ENCODE results near the gene TTYH1. TPM values are rescaled to one million over a fixed set of nuclear protein-coding genes. Genes with fewer than 3 reads are reported as not detected.

The TTYH1 gene
- polyA plus RNA-seq, 1 donor: 7.8 TPM

- DNase-seq: no peak
Observed at GRCh38 chr19:54478677-54479266, 63.5 kb downstream of the TTYH1 start.

- DNase-seq: no peak
Observed at GRCh38 chr19:54480051-54480450, 64.8 kb downstream of the TTYH1 start.

GRCh38 chr19:54481326-54481930, 66.2 kb downstream of the TTYH1 start:
- no peak for DNase-seq

GRCh38 chr19:54482889-54483288, 67.6 kb downstream of the TTYH1 start:
- no peak for DNase-seq

GRCh38 chr19:54484451-54484850, 69.2 kb downstream of the TTYH1 start:
- DNase-seq: no peak

- no peak for DNase-seq
Observed at GRCh38 chr19:54485851-54486250, 70.6 kb downstream of the TTYH1 start.

Other genes starting within 250 kb of the TTYH1 start
- 32.3 TPM for gene TMC4, start 242.3 kb upstream of the TTYH1 start, polyA plus RNA-seq (ENCODE audit: insufficient read length)
- 58.7 TPM for gene MBOAT7, start 225.9 kb upstream of the TTYH1 start, polyA plus RNA-seq (ENCODE audit: insufficient read length)
- 39.8 TPM for gene TSEN34, start 224.2 kb upstream of the TTYH1 start, polyA plus RNA-seq (ENCODE audit: insufficient read length)
- 1,221 TPM for gene RPS9, start 214.6 kb upstream of the TTYH1 start, polyA plus RNA-seq (ENCODE audit: insufficient read length)
- gene LILRB3, start 192.5 kb upstream of the TTYH1 start, polyA plus RNA-seq (ENCODE audit: insufficient read length): 0.76 TPM
- gene LILRA6, start 172.7 kb upstream of the TTYH1 start, polyA plus RNA-seq (ENCODE audit: insufficient read length): 0.32 TPM
- gene LILRB5, start 158.2 kb upstream of the TTYH1 start, polyA plus RNA-seq (ENCODE audit: insufficient read length): 1.6 TPM
- 0.45 TPM for gene LILRB2, start 134.4 kb upstream of the TTYH1 start, polyA plus RNA-seq (ENCODE audit: insufficient read length)
- 0.45 TPM for gene LILRA5, start 102.3 kb upstream of the TTYH1 start, polyA plus RNA-seq (ENCODE audit: insufficient read length)
- not detected for gene LILRA4, start 76.3 kb upstream of the TTYH1 start, polyA plus RNA-seq (ENCODE audit: insufficient read length)
- gene LAIR1, start 50.5 kb upstream of the TTYH1 start, polyA plus RNA-seq (ENCODE audit: insufficient read length): 3.2 TPM
- 189 TPM for gene LENG8, start 33.7 kb downstream of the TTYH1 start, polyA plus RNA-seq (ENCODE audit: insufficient read length)
- 1.7 TPM for gene LENG9, start 48.3 kb downstream of the TTYH1 start, polyA plus RNA-seq (ENCODE audit: insufficient read length)
- gene CDC42EP5, start 57.8 kb downstream of the TTYH1 start, polyA plus RNA-seq (ENCODE audit: insufficient read length): 13.0 TPM
- not detected for gene LAIR2, start 87.4 kb downstream of the TTYH1 start, polyA plus RNA-seq (ENCODE audit: insufficient read length)
- gene LILRA2, start 158.3 kb downstream of the TTYH1 start, polyA plus RNA-seq (ENCODE audit: insufficient read length): 0.40 TPM
- 0.32 TPM for gene LILRA1, start 178.2 kb downstream of the TTYH1 start, polyA plus RNA-seq (ENCODE audit: insufficient read length)
- gene LILRB1, start 215.0 kb downstream of the TTYH1 start, polyA plus RNA-seq (ENCODE audit: insufficient read length): 1.4 TPM
- 1.3 TPM for gene LILRB4, start 247.5 kb downstream of the TTYH1 start, polyA plus RNA-seq (ENCODE audit: insufficient read length)

Data from left kidney (tissue), 2 donors.